A549 (cell line): ENCODE results near the gene FAM216B.

Source experiments
- CTCF ChIP-seq: fragments of >200 bp; sonication (Bioruptor Twin); formaldehyde crosslinking; IDR thresholded peaks from 3 replicates; pipeline ENCODE4 v1.5.1; 2016
- JUNB ChIP-seq: fragments of >200 bp; sonication (Bioruptor Twin); formaldehyde crosslinking; IDR thresholded peaks from 2 replicates; pipeline ENCODE4 v1.6.1; 2016
- RAD21 ChIP-seq, 2 experiments: fragments of >200 bp in 1 of 2; sonication (Bioruptor Twin) in 1 of 2; formaldehyde crosslinking in 1 of 2; IDR thresholded peaks in 1 of 2; conservative IDR thresholded peaks in 1 of 2; 2 replicates in 1 of 2; 3 replicates in 1 of 2; pipeline ENCODE4 v1.6.1; 2012 to 2018; ENCODE audit warnings: inconsistent platforms in 1 of 2
- REST ChIP-seq: fragments of 200-600 bp; sonication (generic); IDR thresholded peaks from 2 replicates; pipeline ENCODE4 v1.6.1; 2016; ENCODE audit warnings: antibody characterized with exemption, mild to moderate bottlenecking, moderate library complexity

GRCh38 chr13:42792154-42792553 is 10.8 kb downstream of the FAM216B start:
- TF ChIP-seq CTCF: no peak
- no peak for TF ChIP-seq RAD21 (conservative IDR thresholded peaks at IDR 0.05 in 1 of 2, IDR thresholded peaks at IDR 0.05 in 1 of 2)
- no peak for TF ChIP-seq JUNB
- TF ChIP-seq REST: no peak
